Lung (tissue), 12 donors: Measurements from ENCODE around the gene MAP3K15. TPM values are rescaled to one million over a fixed set of nuclear protein-coding genes. Genes with fewer than 3 reads are reported as not detected.

Experiments used
- ATAC-seq: fragments of 200-7000 bp; cut with Tn5 transposase; one replicate; pipeline ENCODE4 v1.9.1; 2020; ENCODE audit warnings: moderate number of reproducible peaks; ENCODE audit not compliant: insufficient read depth, low FRiP score
- DNase-seq, 3 donors: peaks; one replicate each; pipeline ENCODE4 v3.0.0-alpha.2; 2013 to 2017
- H3K27ac ChIP-seq, 2 donors: one replicate each; pipeline ENCODE4 v1.5.1; 2013; ENCODE audit warnings: mild to moderate bottlenecking in 2 of 2, moderate library complexity in 2 of 2, control low read depth in 1 of 2, inconsistent platforms in 1 of 2, low read depth in 1 of 2, low read length in 1 of 2
- H3K27me3 ChIP-seq, 3 donors: one replicate each; pipeline ENCODE4 v1.5.1; 2013; ENCODE audit warnings: low read length in 2 of 3; ENCODE audit not compliant: control insufficient read depth in 3 of 3, insufficient read depth in 3 of 3
- H3K36me3 ChIP-seq, 4 donors: one replicate each; pipeline ENCODE4 v1.5.1; 2013; ENCODE audit warnings: low read length in 4 of 4, mild to moderate bottlenecking in 1 of 4, moderate library complexity in 1 of 4; ENCODE audit not compliant: control insufficient read depth in 4 of 4, insufficient read depth in 4 of 4
- H3K4me1 ChIP-seq, 5 donors: one replicate each; pipeline ENCODE4 v1.5.1; 2013; ENCODE audit warnings: low read length in 5 of 5, mild to moderate bottlenecking in 2 of 5, moderate library complexity in 1 of 5; ENCODE audit not compliant: control insufficient read depth in 5 of 5, insufficient read depth in 5 of 5
- H3K4me3 ChIP-seq: one replicate; pipeline ENCODE4 v1.5.1; 2013; ENCODE audit warnings: mild to moderate bottlenecking, control low read depth, moderate library complexity
- H3K9ac ChIP-seq, 2 donors: one replicate each; pipeline ENCODE4 v1.5.1; 2013; ENCODE audit warnings: low read length in 2 of 2, control low read depth in 1 of 2; ENCODE audit not compliant: insufficient read depth in 1 of 2
- H3K9me3 ChIP-seq, 4 donors: one replicate each; pipeline ENCODE4 v1.5.1; 2013; ENCODE audit warnings: low read length in 3 of 4, mild to moderate bottlenecking in 1 of 4, moderate library complexity in 1 of 4; ENCODE audit not compliant: control insufficient read depth in 4 of 4, insufficient read depth in 3 of 4
- WGBS, 2 donors: extraction: QIAGEN DNeasy Blood & Tissue Kit; methylation state at CpG; one replicate each; pipeline ENCODE4 v1.1.7; 2013; 5-methylcytosine and 5-hydroxymethylcytosine counted together
- polyA plus RNA-seq, 2 donors: library from polyadenylated mRNA; stranded (reverse); fragments of 200-250 nt; gene quantifications; one replicate each; pipeline ENCODE4 v1.2.1, GENCODE V29; 2013
- total RNA-seq, 2 donors: library from RNA; depleted of rRNA in 1 of 2; stranded (reverse); fragments of >200 nt in 1 of 2; gene quantifications; one replicate each; pipeline ENCODE4 v1.2.1, GENCODE V29; 2014 to 2021
- TF ChIP-seq, protein P1 (sequence below): IDR thresholded peaks from 2 replicates; pipeline ENCODE4 v1.5.1; 2012; ENCODE audit warnings: mild to moderate bottlenecking; ENCODE audit errors: control extremely low read depth, extremely low read depth
- donor health status: control.
- donor health status: control.
- donor health status: Bipolar disorder and iron deficiency.
- donor health status: healthy.
- donor health status: DM: yes; HTN: yes; CAD: no.

Gene MAP3K15
- total and polyA plus RNA-seq, 4 donors, result 0.16 to 2.1 (median 0.40) TPM

DNA sequence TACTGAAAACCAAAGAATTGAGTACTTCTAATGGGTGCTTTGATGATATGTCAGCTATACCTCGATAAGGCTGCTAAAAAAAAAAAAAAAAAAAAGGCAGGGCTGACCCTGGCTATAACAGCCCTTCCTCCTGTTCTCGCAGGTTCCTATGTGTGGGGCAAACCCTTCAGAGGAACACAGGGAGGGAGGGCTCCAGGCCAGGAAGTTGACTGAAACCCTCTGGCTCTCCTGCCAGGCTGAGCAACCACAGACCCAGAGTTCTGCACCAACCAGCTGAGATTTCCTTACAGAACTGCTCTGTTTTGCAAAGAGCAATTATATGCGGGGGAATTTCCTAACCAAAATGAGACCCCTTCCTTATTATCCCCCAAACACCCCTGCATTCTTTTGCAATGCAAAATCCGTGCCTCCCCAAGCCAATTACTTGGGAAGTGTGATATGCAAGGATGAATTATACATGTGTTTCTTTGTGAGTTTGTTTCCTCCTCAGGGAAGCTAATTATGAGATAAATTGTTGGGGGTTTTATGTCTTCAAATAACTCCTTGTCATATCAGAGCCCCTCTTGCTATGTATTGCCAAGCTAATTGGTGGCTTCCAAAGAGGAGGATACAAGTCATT lies 126.0 kb downstream of the MAP3K15 start:
- ATAC-seq, result no peak

DNA sequence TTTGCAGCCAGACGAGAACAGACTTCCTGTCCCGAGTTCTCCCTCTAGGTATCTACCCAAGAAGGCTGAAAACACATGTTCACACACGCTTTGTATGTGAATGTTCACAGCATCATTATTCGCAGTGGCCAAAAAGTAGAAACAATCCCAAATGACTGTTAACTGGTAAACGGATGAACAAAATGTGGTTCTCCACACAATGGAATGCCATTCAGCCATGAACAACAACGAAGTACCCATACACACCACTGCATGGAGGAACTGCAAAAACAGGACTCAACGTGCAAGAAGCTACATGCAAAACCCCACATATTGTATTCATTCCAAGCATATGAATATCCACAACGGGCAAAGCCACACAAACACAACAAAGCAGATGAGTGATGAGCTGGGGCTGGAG lies 126.6 kb downstream of the MAP3K15 start:
- TF ChIP-seq, protein P1, sequence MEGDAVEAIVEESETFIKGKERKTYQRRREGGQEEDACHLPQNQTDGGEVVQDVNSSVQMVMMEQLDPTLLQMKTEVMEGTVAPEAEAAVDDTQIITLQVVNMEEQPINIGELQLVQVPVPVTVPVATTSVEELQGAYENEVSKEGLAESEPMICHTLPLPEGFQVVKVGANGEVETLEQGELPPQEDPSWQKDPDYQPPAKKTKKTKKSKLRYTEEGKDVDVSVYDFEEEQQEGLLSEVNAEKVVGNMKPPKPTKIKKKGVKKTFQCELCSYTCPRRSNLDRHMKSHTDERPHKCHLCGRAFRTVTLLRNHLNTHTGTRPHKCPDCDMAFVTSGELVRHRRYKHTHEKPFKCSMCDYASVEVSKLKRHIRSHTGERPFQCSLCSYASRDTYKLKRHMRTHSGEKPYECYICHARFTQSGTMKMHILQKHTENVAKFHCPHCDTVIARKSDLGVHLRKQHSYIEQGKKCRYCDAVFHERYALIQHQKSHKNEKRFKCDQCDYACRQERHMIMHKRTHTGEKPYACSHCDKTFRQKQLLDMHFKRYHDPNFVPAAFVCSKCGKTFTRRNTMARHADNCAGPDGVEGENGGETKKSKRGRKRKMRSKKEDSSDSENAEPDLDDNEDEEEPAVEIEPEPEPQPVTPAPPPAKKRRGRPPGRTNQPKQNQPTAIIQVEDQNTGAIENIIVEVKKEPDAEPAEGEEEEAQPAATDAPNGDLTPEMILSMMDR, result no peak
- Histone ChIP-seq H3K27me3 (no peaks in the 10 kb centered on the region), H3K9ac (no peak overlapping the region), H3K36me3 (no peaks in the 10 kb centered on the region), H3K4me1 (no peaks in the 10 kb centered on the region), H3K4me3 (no peak overlapping the region), H3K9me3 (no peaks in the 10 kb centered on the region), H3K27ac (no peak overlapping the region)
- ATAC-seq, result no peak
- DNase-seq, result no peak
- WGBS, 2 donors, result 67 to 76% methylated on average over 8 of the region's 8 CpGs

More for the DNA sequence above, 126.0 kb downstream of the MAP3K15 start:
- Histone ChIP-seq H3K4me3 (no peak overlapping the region), H3K27ac (no peak overlapping the region), H3K4me1 (no peaks in the 10 kb centered on the region), H3K27me3 (no peaks in the 10 kb centered on the region), H3K36me3 (no peaks in the 10 kb centered on the region), H3K9me3 (no peaks in the 10 kb centered on the region), H3K9ac (no peak overlapping the region)
- TF ChIP-seq, protein P1, result no peak
- WGBS, 2 donors, result 18 to 32% methylated on average over 4 of the region's 4 CpGs
- peak in 1 of 3 donors; percentile 19 for DNase-seq

DNA sequence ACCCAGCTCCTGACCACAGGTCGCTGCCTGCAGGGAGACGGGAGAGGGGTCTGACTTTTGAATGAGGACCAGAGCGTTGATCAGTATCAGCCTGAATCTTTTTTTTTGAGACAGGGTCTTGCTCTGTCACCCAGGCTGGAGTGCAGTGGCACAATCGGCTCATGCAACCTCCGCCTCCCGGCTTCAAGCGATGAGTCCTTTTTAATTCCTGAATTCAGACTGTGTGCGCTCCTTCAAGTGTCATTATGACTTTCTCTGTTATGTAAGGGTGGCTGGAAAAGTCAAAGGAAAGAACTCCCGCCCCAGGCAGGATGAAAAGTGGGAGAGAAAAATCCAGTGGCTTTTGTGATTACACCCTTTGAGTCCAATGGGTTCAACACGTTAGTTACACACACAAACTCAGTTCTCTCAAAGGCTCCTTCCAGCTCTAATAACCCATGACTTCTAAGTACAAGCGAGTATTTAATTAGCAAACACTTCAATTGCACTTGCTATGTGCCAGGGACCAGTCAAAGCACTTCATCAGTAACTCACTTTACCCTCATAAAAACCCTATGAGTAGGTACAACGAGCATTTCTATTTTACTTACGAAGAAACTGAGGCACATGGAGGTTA lies 127.1 kb downstream of the MAP3K15 start:
- Histone ChIP-seq H3K9ac (no peak overlapping the region), H3K27ac (no peak overlapping the region), H3K36me3 (no peaks in the 10 kb centered on the region), H3K27me3 (peaks cover 0 to under 1% (median 0%) of the 10 kb centered on the region in 3 donors), H3K4me3 (no peak overlapping the region), H3K4me1 (no peaks in the 10 kb centered on the region), H3K9me3 (no peaks in the 10 kb centered on the region)
- ATAC-seq, result no peak
- WGBS, 2 donors, result 63 to 85% methylated on average over 13 of the region's 13 CpGs
- TF ChIP-seq, protein P1, result no peak
- peak in 2 of 3 donors; percentile 17 to 44 for DNase-seq
